Karpas-422 (cell line): ENCODE measurements around the gene NUTF2. TPM values are rescaled to one million over a fixed set of nuclear protein-coding genes. Genes with fewer than 3 reads are reported as not detected.
"Not testable (repeated sequence)": the region's sequence is repeated elsewhere in the genome, so short reads cannot be mapped to it uniquely, and the experiment has no call there.

Experiments
- DNase-seq: peaks from one replicate; pipeline ENCODE4 v3.0.0-alpha.2; 2015
- H2AFZ ChIP-seq: fragments of 200-600 bp; sonication (generic); 2 replicates; pipeline ENCODE4 v1.6.1; 2014; ENCODE audit warnings: antibody characterized with exemption, low read length, mixed read lengths
- H3K27ac ChIP-seq: fragments of 200-600 bp; sonication (generic); 2 replicates; pipeline ENCODE4 v1.5.1; 2014; ENCODE audit warnings: mild to moderate bottlenecking, low read length, moderate library complexity
- H3K27me3 ChIP-seq: fragments of 200-600 bp; sonication (generic); 2 replicates; pipeline ENCODE4 v1.6.1; 2014; ENCODE audit warnings: low read length, mixed read lengths
- H3K36me3 ChIP-seq: fragments of 200-600 bp; sonication (generic); 2 replicates; pipeline ENCODE4 v1.6.1; 2014; ENCODE audit warnings: low read length, mixed read lengths; ENCODE audit not compliant: insufficient read depth
- H3K4me1 ChIP-seq: fragments of 200-600 bp; sonication (generic); 2 replicates; pipeline ENCODE4 v1.6.1; 2014; ENCODE audit warnings: mild to moderate bottlenecking, low read length, mixed read lengths
- H3K4me2 ChIP-seq: fragments of 200-600 bp; sonication (generic); 2 replicates; pipeline ENCODE4 v1.6.1; 2014; ENCODE audit warnings: low read length, low read depth, mild to moderate bottlenecking; ENCODE audit not compliant: poor library complexity, severe bottlenecking
- H3K4me3 ChIP-seq: fragments of 200-600 bp; sonication (generic); 2 replicates; pipeline ENCODE4 v1.5.1; 2014; ENCODE audit warnings: mild to moderate bottlenecking, antibody characterized with exemption, low read length, mixed read lengths
- H3K79me2 ChIP-seq: fragments of 200-600 bp; sonication (generic); 2 replicates; pipeline ENCODE4 v1.6.1; 2014; ENCODE audit warnings: mild to moderate bottlenecking, low read length, mixed read lengths
- H3K9ac ChIP-seq: fragments of 200-600 bp; sonication (generic); 2 replicates; pipeline ENCODE4 v1.6.0; 2014; ENCODE audit warnings: low read length
- H3K9me2 ChIP-seq: fragments of 200-600 bp; sonication (generic), shearing (Covaris generic); replicated peaks from 2 replicates; pipeline ENCODE4 v1.6.0; 2014; ENCODE audit warnings: mild to moderate bottlenecking, low read length, moderate library complexity; ENCODE audit not compliant: insufficient read depth
- H3K9me3 ChIP-seq: fragments of 300-700, 200-600 bp; sonication (generic); 2 replicates; pipeline ENCODE4 v1.6.1; 2014; ENCODE audit warnings: low read length, mixed read lengths
- H4K20me1 ChIP-seq: fragments of 200-600 bp; sonication (generic); 2 replicates; pipeline ENCODE4 v1.6.1; 2014; ENCODE audit warnings: mild to moderate bottlenecking, antibody characterized with exemption, low read length, low read depth; ENCODE audit not compliant: insufficient read depth
- total RNA-seq: library from RNA; depleted of rRNA; stranded (reverse); fragments of >200 nt; shearing (Covaris generic); gene quantifications from 2 replicates; pipeline ENCODE4 v1.2.3, GENCODE V29; 2014; ENCODE audit warnings: low replicate concordance

NUTF2 gene
- total RNA-seq, 1 experiment from 2014 or later = 179 TPM

DNA sequence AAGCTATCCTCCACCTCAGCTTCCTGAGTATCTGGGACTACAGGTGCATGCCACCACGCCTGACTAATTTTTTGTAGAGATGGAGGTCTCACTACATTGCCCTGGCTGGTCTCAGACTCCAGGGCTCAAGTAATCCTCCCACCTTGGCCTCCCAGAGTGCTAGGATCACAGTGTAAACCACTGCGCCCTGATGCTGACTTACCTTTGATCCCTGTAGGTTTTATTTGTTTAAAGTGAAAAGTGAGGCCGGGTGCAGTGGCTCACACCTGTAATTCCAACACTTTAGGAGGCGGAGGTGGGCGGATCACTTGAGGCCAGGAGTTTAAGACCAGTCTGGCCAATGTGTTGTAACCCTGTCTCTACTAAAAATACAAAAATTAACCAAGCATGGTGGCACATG lies 55.0 kb downstream of the NUTF2 start:
- Histone ChIP-seq H3K9me2 (no peaks in the 10 kb centered on the region), H3K79me2 (peaks cover 37% of the 10 kb centered on the region), H3K36me3 (no peaks in the 10 kb centered on the region), H3K9me3 (no peaks in the 10 kb centered on the region), H3K4me3 (no peak overlapping the region), H3K9ac (no peak overlapping the region), H2AFZ (no peak overlapping the region), H3K4me1 (no peaks in the 10 kb centered on the region), H3K4me2 (no peak overlapping the region), H3K27ac (no peak overlapping the region), H4K20me1 (no peaks in the 10 kb centered on the region), H3K27me3 (no peaks in the 10 kb centered on the region)
- no peak for DNase-seq

GRCh38 chr16:67902831-67903230 lies 56.1 kb downstream of the NUTF2 start:
- no peaks in the 10 kb centered on the region for H4K20me1 ChIP-seq
- no peak overlapping the region for H3K4me3 ChIP-seq
- H3K27ac ChIP-seq = no peak overlapping the region
- no peaks in the 10 kb centered on the region for H3K36me3 ChIP-seq
- H3K9me3 ChIP-seq = no peaks in the 10 kb centered on the region
- no peak for DNase-seq
- no peaks in the 10 kb centered on the region for H3K27me3 ChIP-seq
- no peak overlapping the region for H2AFZ ChIP-seq
- no peak overlapping the region for H3K4me2 ChIP-seq
- H3K79me2 ChIP-seq = peaks cover 26% of the 10 kb centered on the region
- H3K9me2 ChIP-seq = no peaks in the 10 kb centered on the region
- H3K4me1 ChIP-seq = no peaks in the 10 kb centered on the region
- no peak overlapping the region for H3K9ac ChIP-seq

DNA sequence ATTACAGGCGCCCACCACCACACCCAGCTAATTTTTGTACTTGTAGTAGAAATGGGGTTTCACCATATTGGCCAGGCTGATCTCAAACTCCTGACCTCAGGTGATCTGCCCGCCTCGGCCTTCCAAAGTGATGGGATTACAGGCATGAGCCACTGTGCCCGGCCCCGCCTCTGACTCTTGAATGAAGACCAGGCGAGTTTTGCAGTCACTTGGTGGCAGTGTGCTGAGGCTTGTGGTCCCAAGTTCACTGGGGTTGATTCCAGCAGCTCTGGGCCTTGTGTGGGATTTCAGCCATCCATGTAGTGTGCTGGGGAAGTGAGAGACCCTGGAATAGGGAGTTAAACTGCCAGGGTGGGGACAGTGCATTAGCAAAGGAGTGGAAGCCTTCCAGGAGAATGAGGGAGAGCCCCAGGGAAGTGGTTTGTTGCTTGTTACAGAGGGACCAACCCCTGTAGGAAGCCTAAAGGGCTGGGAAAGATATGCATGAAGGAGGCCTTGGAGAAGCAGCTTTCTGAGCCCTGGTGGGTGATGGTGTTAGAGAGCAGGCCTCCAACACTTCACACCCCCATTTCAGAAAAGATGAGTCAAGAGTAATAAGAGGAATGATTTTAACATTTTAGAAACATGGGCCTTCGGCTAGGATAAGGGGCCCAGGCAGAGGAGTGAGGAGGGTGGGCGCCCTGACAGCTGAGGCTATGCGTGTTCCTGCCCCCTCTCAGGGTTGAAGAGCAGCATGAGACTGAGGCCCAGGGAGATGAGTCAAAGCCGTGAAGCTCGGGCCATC lies 60.9 kb downstream of the NUTF2 start:
- H3K27ac ChIP-seq = no peak overlapping the region
- H3K36me3 ChIP-seq = no peaks in the 10 kb centered on the region
- H4K20me1 ChIP-seq = no peaks in the 10 kb centered on the region
- no peak for DNase-seq
- peaks cover 8% of the 10 kb centered on the region for H3K4me1 ChIP-seq
- H3K9ac ChIP-seq = no peak overlapping the region
- H3K4me2 ChIP-seq = no peak overlapping the region
- no peak overlapping the region for H2AFZ ChIP-seq
- no peaks in the 10 kb centered on the region for H3K9me2 ChIP-seq
- H3K79me2 ChIP-seq = peaks cover 4% of the 10 kb centered on the region; the same call in 1 of the 2 replicates
- no peaks in the 10 kb centered on the region for H3K9me3 ChIP-seq
- H3K27me3 ChIP-seq = no peaks in the 10 kb centered on the region
- no peak overlapping the region for H3K4me3 ChIP-seq

GRCh38 chr16:67909056-67909742 lies 62.5 kb downstream of the NUTF2 start:
- H3K4me1 ChIP-seq = peaks cover 8% of the 10 kb centered on the region
- H3K79me2 ChIP-seq = peaks cover 4% of the 10 kb centered on the region; the same call in 1 of the 2 replicates
- H3K27me3 ChIP-seq = no peaks in the 10 kb centered on the region
- no peaks in the 10 kb centered on the region for H4K20me1 ChIP-seq
- H3K9me2 ChIP-seq = no peaks in the 10 kb centered on the region
- H3K36me3 ChIP-seq = no peaks in the 10 kb centered on the region
- no peak overlapping the region for H2AFZ ChIP-seq
- H3K27ac ChIP-seq = no peak overlapping the region
- no peak overlapping the region for H3K4me3 ChIP-seq
- H3K9me3 ChIP-seq = no peaks in the 10 kb centered on the region
- H3K9ac ChIP-seq = no peak overlapping the region
- H3K4me2 ChIP-seq = no peak overlapping the region
- no peak for DNase-seq

DNA sequence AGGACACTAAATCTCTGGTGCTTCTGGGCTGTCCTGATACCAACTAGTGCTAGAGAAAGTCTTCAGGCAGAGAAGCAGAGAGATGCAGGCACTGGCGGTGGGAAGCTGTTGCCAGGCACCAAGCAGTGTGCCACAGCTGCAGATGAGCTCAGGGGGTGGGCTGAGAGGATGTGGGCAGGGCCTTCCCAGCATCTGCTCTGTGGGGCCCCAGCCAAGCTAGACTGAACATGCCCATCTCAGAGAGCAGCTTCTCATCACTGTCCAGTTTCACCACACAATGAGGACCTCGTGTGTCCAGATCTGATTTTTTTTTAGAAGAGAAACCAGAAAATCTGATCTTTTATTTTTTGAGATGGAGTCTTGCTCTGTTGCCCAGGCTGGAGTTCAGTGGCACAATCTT lies 63.4 kb downstream of the NUTF2 start:
- H3K9me2 ChIP-seq = no peaks in the 10 kb centered on the region
- H3K27me3 ChIP-seq = no peaks in the 10 kb centered on the region
- H3K36me3 ChIP-seq = no peaks in the 10 kb centered on the region
- peaks cover 4% of the 10 kb centered on the region; the same call in 1 of the 2 replicates for H3K79me2 ChIP-seq
- no peak overlapping the region for H3K27ac ChIP-seq
- no peak overlapping the region for H3K4me3 ChIP-seq
- H3K9ac ChIP-seq = no peak overlapping the region
- no peaks in the 10 kb centered on the region for H3K9me3 ChIP-seq
- H3K4me2 ChIP-seq = no peak overlapping the region
- H2AFZ ChIP-seq = no peak overlapping the region
- H3K4me1 ChIP-seq = peaks cover 8% of the 10 kb centered on the region
- no peaks in the 10 kb centered on the region for H4K20me1 ChIP-seq
- no peak for DNase-seq

DNA sequence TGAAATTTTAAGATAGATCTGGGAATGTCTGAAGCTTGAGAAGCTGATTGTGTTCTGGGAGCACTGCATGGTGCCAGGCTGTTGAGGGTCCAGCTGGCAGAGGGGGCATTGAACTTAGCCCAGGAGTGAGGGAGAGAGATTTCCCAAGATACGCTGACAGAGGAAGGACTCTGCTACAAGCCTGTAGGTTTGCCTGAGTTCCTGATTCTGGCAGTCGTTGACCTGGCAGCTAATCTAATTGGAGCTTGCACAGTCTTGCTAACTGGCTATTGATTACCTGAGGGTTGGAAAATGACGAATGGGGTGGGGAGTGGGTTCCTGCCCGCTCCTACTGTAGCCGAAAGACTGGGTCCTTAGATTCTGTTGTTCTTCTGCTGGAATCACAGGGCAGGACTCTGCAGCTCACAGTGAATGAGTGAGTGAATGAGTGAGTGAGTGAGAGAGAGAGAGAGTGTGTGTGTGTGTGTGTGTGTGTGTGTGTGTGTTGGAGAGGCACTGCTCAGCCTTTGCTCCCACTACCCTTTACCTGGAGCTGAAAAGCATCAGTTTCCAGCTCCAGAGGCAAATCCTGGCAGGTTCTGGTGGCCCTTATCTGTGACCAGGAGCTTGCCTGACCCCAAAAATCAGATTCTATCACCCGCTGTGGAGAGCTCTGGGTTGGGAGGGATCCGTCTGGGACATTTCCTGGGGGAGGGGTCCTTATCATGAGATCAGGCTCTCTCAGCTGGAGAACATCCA lies 68.2 kb downstream of the NUTF2 start:
- DNase-seq = no peak
- H3K36me3 ChIP-seq = no peaks in the 10 kb centered on the region
- no peak overlapping the region for H3K27ac ChIP-seq
- H3K9me2 ChIP-seq = no peaks in the 10 kb centered on the region
- no peaks in the 10 kb centered on the region for H4K20me1 ChIP-seq
- H2AFZ ChIP-seq = no peak overlapping the region
- peaks cover 14% of the 10 kb centered on the region; the same call in 1 of the 2 replicates for H3K79me2 ChIP-seq
- H3K4me3 ChIP-seq = no peak overlapping the region
- no peak overlapping the region for H3K9ac ChIP-seq
- no peak overlapping the region for H3K4me2 ChIP-seq
- no peaks in the 10 kb centered on the region for H3K27me3 ChIP-seq
- peaks cover 3% of the 10 kb centered on the region for H3K4me1 ChIP-seq
- H3K9me3 ChIP-seq = no peaks in the 10 kb centered on the region

DNA sequence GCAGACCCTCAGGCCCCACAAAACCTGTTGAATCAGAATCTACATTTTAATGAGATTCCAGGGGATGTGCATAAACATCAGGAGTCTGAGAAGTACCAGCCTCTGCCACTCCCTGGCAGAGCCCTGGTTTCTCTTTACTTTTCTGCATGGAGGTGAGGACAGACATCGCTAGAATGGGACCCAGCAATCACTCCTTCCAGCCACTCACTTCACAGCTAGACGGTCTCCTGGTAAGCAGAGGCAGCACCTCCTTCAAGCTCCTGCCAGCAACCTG lies 68.7 kb downstream of the NUTF2 start:
- H3K9me2 ChIP-seq, H3K9me3 ChIP-seq, H3K27ac ChIP-seq, H3K4me1 ChIP-seq, DNase-seq, H4K20me1 ChIP-seq, H3K36me3 ChIP-seq, H3K4me2 ChIP-seq, H3K4me3 ChIP-seq, H2AFZ ChIP-seq, H3K27me3 ChIP-seq, H3K9ac ChIP-seq: not testable (repeated sequence)
- peaks cover 16% of the 10 kb centered on the region; the same call in 1 of the 2 replicates for H3K79me2 ChIP-seq
